OCI-LY1 (cell line): ENCODE measurements around the gene RNF146.
"Not testable (repeated sequence)": the region's sequence is repeated elsewhere in the genome, so short reads cannot be mapped to it uniquely, and the experiment has no call there.

ENCODE experiments used
- H2AFZ ChIP-seq: fragments of 200-600 bp; sonication (generic), shearing (Covaris generic); 2 replicates; pipeline ENCODE4 v1.6.0; 2014; ENCODE audit warnings: antibody characterized with exemption, mild to moderate bottlenecking, low read length
- H3F3A ChIP-seq: fragments of 200-600 bp; sonication (generic), shearing (Covaris generic); 2 replicates; pipeline ENCODE4 v1.6.0; 2014; ENCODE audit warnings: mild to moderate bottlenecking, antibody characterized with exemption, low read length, moderate library complexity; ENCODE audit not compliant: insufficient read depth
- H3K27ac ChIP-seq: fragments of 200-600 bp; sonication (generic); 2 replicates; pipeline ENCODE4 v1.5.1; 2014; ENCODE audit warnings: low read length, mixed run types, mild to moderate bottlenecking, low read depth; ENCODE audit not compliant: poor library complexity, severe bottlenecking
- H3K27me3 ChIP-seq: fragments of 200-600 bp; sonication (generic); 2 replicates; pipeline ENCODE4 v1.6.0; 2014; ENCODE audit warnings: antibody characterized with exemption, mild to moderate bottlenecking, low read length, moderate library complexity; ENCODE audit not compliant: insufficient read depth
- H3K36me3 ChIP-seq: fragments of 200-600 bp; sonication (generic); 2 replicates; pipeline ENCODE4 v1.6.1; 2014; ENCODE audit warnings: mild to moderate bottlenecking, antibody characterized with exemption, low read length, moderate library complexity, mixed read lengths; ENCODE audit not compliant: insufficient read depth
- H3K4me1 ChIP-seq: fragments of 200-600 bp; sonication (generic); 2 replicates; pipeline ENCODE4 v1.5.1; 2014; ENCODE audit warnings: mild to moderate bottlenecking, low read length, moderate library complexity; ENCODE audit not compliant: insufficient read depth, severe bottlenecking
- H3K4me2 ChIP-seq: fragments of 200-600 bp; sonication (generic), shearing (Covaris generic); 2 replicates; pipeline ENCODE4 v1.6.1; 2014; ENCODE audit warnings: low read length
- H3K4me3 ChIP-seq: fragments of 200-600 bp; sonication (generic); 2 replicates; pipeline ENCODE4 v1.5.1; 2014; ENCODE audit warnings: low read length, low read depth, mild to moderate bottlenecking, mixed read lengths; ENCODE audit not compliant: poor library complexity, severe bottlenecking
- H3K79me2 ChIP-seq: fragments of 200-600 bp; shearing (Covaris generic); 2 replicates; pipeline ENCODE4 v1.6.1; 2016; ENCODE audit warnings: mixed run types, low read length, mixed read lengths; ENCODE audit not compliant: insufficient read depth
- H3K9ac ChIP-seq: fragments of 200-600 bp; sonication (generic), shearing (Covaris generic); 2 replicates; pipeline ENCODE4 v1.6.1; 2014; ENCODE audit warnings: mild to moderate bottlenecking, low read length, mixed read lengths
- H3K9me2 ChIP-seq: fragments of 200-600 bp; sonication (generic), shearing (Covaris generic); 2 replicates; pipeline ENCODE4 v1.6.1; 2014; ENCODE audit warnings: low read depth, mild to moderate bottlenecking, low read length, mixed read lengths
- H3K9me3 ChIP-seq: fragments of 200-600 bp; shearing (Covaris generic); 2 replicates; pipeline ENCODE4 v1.6.1; 2014; ENCODE audit warnings: low read length, mixed read lengths
- H4K20me1 ChIP-seq: fragments of 200-600 bp; sonication (generic), shearing (Covaris generic); 2 replicates; pipeline ENCODE4 v1.6.0; 2016; ENCODE audit warnings: mild to moderate bottlenecking, low read length; ENCODE audit not compliant: insufficient read depth
- CTCF ChIP-seq: fragments of 200-600 bp; sonication (generic), shearing (Covaris generic); IDR thresholded peaks from 2 replicates; pipeline ENCODE4 v1.5.1; 2017; ENCODE audit warnings: mild to moderate bottlenecking, antibody characterized with exemption, low read length, moderate library complexity, mixed read lengths
- EZH2 ChIP-seq: fragments of 200-600 bp; sonication (generic), shearing (Covaris generic); IDR thresholded peaks from 2 replicates; pipeline ENCODE4 v1.8.0; 2017; ENCODE audit warnings: borderline replicate concordance, mixed run types, mild to moderate bottlenecking, antibody characterized with exemption, low read length, moderate library complexity, mixed read lengths

The RNF146 gene

GRCh38 chr6:127328043-127328609 lies 61.5 kb downstream of the RNF146 start:
- H3K9me2 ChIP-seq = no peaks in the 10 kb centered on the region
- no peaks in the 10 kb centered on the region for H3K9me3 ChIP-seq
- no peaks in the 10 kb centered on the region for H3K27me3 ChIP-seq
- no peaks in the 10 kb centered on the region for H4K20me1 ChIP-seq
- H3K27ac ChIP-seq = no peak overlapping the region
- H3K4me3 ChIP-seq = no peak overlapping the region
- H3F3A ChIP-seq = no peaks in the 10 kb centered on the region
- H2AFZ ChIP-seq = no peak overlapping the region
- TF ChIP-seq EZH2 = no peak
- TF ChIP-seq CTCF = no peak
- H3K4me1 ChIP-seq = no peaks in the 10 kb centered on the region
- H3K9ac ChIP-seq = no peak overlapping the region
- no peak overlapping the region for H3K4me2 ChIP-seq
- peaks cover 47% of the 10 kb centered on the region for H3K36me3 ChIP-seq
- no peaks in the 10 kb centered on the region for H3K79me2 ChIP-seq

- not testable (repeated sequence) for H3K27me3 ChIP-seq, H3K4me1 ChIP-seq, H4K20me1 ChIP-seq, H3K9me2 ChIP-seq, H3K9ac ChIP-seq, H3K4me2 ChIP-seq, H3F3A ChIP-seq, H2AFZ ChIP-seq, H3K27ac ChIP-seq, H3K9me3 ChIP-seq, H3K4me3 ChIP-seq
- peaks cover 24% of the 10 kb centered on the region for H3K79me2 ChIP-seq
- H3K36me3 ChIP-seq = peaks cover 25% of the 10 kb centered on the region
These were observed 64.6 kb downstream of the RNF146 start for GRCh38 chr6:127331256-127331655.

- no peaks in the 10 kb centered on the region for H3K4me1 ChIP-seq
- H3K79me2 ChIP-seq = peaks cover 36% of the 10 kb centered on the region
- no peak for TF ChIP-seq EZH2
- TF ChIP-seq CTCF = no peak
These were observed 65.8 kb downstream of the RNF146 start for GRCh38 chr6:127332383-127332961.

More at GRCh38 chr6:127332383-127332961, 65.8 kb downstream of the RNF146 start:
- no peaks in the 10 kb centered on the region for H3K9me2 ChIP-seq
- H3K9me3 ChIP-seq = no peaks in the 10 kb centered on the region
- H2AFZ ChIP-seq = no peak overlapping the region
- H3K4me3 ChIP-seq = no peak overlapping the region
- no peak overlapping the region for H3K9ac ChIP-seq
- no peak overlapping the region for H3K27ac ChIP-seq
- no peak overlapping the region for H3K4me2 ChIP-seq
- H3K27me3 ChIP-seq = no peaks in the 10 kb centered on the region
- no peaks in the 10 kb centered on the region for H3F3A ChIP-seq
- peaks cover 21% of the 10 kb centered on the region for H3K36me3 ChIP-seq
- H4K20me1 ChIP-seq = no peaks in the 10 kb centered on the region
